ENCODE measurements around the gene ZNF839. TPM values are rescaled to one million over a fixed set of nuclear protein-coding genes. Genes with fewer than 3 reads are reported as not detected.

ZNF839 gene
- polyA plus RNA-seq, 1 of the 3 experiments (the other 2 are of a cell fraction): 15.4 TPM

- H3K4me3 ChIP-seq (ENCODE audit: low read depth in 2 of 2, low read length in 1 of 2): no peak overlapping the region
- no peak for DNase-seq
- CTCF ChIA-PET: interaction anchor here (1.2 kb wide), 1 partner anchor 134 kb away, joined by 5 read pairs; no protein-coding TSS in a partner anchor
- no peaks in the 10 kb centered on the region for H3K4me1 ChIP-seq (ENCODE audit: control insufficient read depth in 1 of 2, insufficient read depth in 2 of 2, low read depth in 1 of 2, low read length in 1 of 2)
- H4K20me1 ChIP-seq (ENCODE audit: insufficient read depth): no peaks in the 10 kb centered on the region
- POLR2A ChIA-PET: no interaction called here
- 97% methylated on average over 2 of the region's 2 CpGs for WGBS (ENCODE audit: low lambda C conversion rate)
- peaks cover 0 to 11% of the 10 kb centered on the region in 2 experiments for H3K36me3 ChIP-seq (replicated peaks in 1 of 2; ENCODE audit: control insufficient read depth in 1 of 2, insufficient read depth in 2 of 2, low read length in 1 of 2)
- no peaks in the 10 kb centered on the region for H3K9me3 ChIP-seq
- H3K9me2 ChIP-seq: no peaks in the 10 kb centered on the region
- peak overlapping the region; percentile 18 to 52 for H3K27ac ChIP-seq (ENCODE audit: low read depth in 2 of 2, low read length in 1 of 2)
- H2AFZ ChIP-seq (ENCODE audit: low read depth): no peak overlapping the region
- TF ChIP-seq USF2 (IDR thresholded peaks at IDR 0.05; ENCODE audit: borderline replicate concordance, low read depth, low read length): no peak
- no peak for TF ChIP-seq ELF1 (IDR thresholded peaks at IDR 0.05)
- no peak for TF ChIP-seq ZBTB33 (IDR thresholded peaks at IDR 0.05; ENCODE audit: borderline replicate concordance, low read depth)
- TF ChIP-seq GATA2 (CRISPR knock-in tag; IDR thresholded peaks at IDR 0.05): no peak
- TF ChIP-seq PBX3 (IDR thresholded peaks at IDR 0.05): no peak
- no peak for TF ChIP-seq RCOR1 (IDR thresholded peaks at IDR 0.05; ENCODE audit: low read length)
- TF ChIP-seq RXRA (IDR thresholded peaks at IDR 0.05; ENCODE audit: borderline replicate concordance, low read depth): no peak
- TF ChIP-seq CHD2 (IDR thresholded peaks at IDR 0.05; ENCODE audit: low read length, partially characterized antibody): no peak
- no peak for TF ChIP-seq NFIC (IDR thresholded peaks at IDR 0.05; ENCODE audit: borderline replicate concordance)
- no peak for TF ChIP-seq USF1 (IDR thresholded peaks at IDR 0.05; ENCODE audit: borderline replicate concordance, low read depth)
- no peak for TF ChIP-seq RFX5 (IDR thresholded peaks at IDR 0.05; ENCODE audit: low read length)
- TF ChIP-seq CTCF (IDR thresholded peaks at IDR 0.05): no peak
- no peak for TF ChIP-seq FOXJ3 (CRISPR knock-in tag; IDR thresholded peaks at IDR 0.05)
- no peak for TF ChIP-seq POLR2AphosphoS5 (IDR thresholded peaks at IDR 0.05; ENCODE audit: low read depth, low read length)
- TF ChIP-seq MEF2A (IDR thresholded peaks at IDR 0.05; ENCODE audit: borderline replicate concordance, low read depth): no peak
- no peak for TF ChIP-seq TAF1 (IDR thresholded peaks at IDR 0.05; ENCODE audit: borderline replicate concordance, low read depth, low read length)
- TF ChIP-seq TEAD4 (IDR thresholded peaks at IDR 0.05; ENCODE audit: borderline replicate concordance, insufficient read depth): no peak
- no peak for TF ChIP-seq EP300 (IDR thresholded peaks at IDR 0.05; ENCODE audit: borderline replicate concordance in 1 of 2, low read depth in 1 of 2, low read length in 1 of 2)
- TF ChIP-seq MAX (IDR thresholded peaks at IDR 0.05; ENCODE audit: low read depth): no peak
- no peak for TF ChIP-seq NRF1 (IDR thresholded peaks at IDR 0.05; ENCODE audit: low read depth, low read length)
- H3F3A ChIP-seq (replicated peaks; ENCODE audit: insufficient read depth): peaks cover 4% of the 10 kb centered on the region
- H3K79me2 ChIP-seq (ENCODE audit: insufficient read depth): peaks cover 4% of the 10 kb centered on the region; the same call in 1 of the 2 replicates
- no peak overlapping the region for H3K9ac ChIP-seq
- H3K4me2 ChIP-seq: no peak overlapping the region
- no peaks in the 10 kb centered on the region for H3K27me3 ChIP-seq (ENCODE audit: insufficient read depth)
Observed at GRCh38 chr14:102390064-102390855, 70.7 kb downstream of the ZNF839 start.
